DMS53 (cell line): ENCODE measurements around the gene LDLRAD3.
A peak's percentile ranks its signal among the peaks of the same experiment; 100 is the strongest.
"Not testable (repeated sequence)": the region's sequence is repeated elsewhere in the genome, so short reads cannot be mapped to it uniquely, and the experiment has no call there.

Experiments used
- DNase-seq: peaks from one replicate; lab custom pipeline; 2025; lab: John Stamatoyannopoulos, UW

Gene LDLRAD3

GRCh38 chr11:35995681-35996271, 51.9 kb downstream of the LDLRAD3 start:
- no peak for DNase-seq

DNA sequence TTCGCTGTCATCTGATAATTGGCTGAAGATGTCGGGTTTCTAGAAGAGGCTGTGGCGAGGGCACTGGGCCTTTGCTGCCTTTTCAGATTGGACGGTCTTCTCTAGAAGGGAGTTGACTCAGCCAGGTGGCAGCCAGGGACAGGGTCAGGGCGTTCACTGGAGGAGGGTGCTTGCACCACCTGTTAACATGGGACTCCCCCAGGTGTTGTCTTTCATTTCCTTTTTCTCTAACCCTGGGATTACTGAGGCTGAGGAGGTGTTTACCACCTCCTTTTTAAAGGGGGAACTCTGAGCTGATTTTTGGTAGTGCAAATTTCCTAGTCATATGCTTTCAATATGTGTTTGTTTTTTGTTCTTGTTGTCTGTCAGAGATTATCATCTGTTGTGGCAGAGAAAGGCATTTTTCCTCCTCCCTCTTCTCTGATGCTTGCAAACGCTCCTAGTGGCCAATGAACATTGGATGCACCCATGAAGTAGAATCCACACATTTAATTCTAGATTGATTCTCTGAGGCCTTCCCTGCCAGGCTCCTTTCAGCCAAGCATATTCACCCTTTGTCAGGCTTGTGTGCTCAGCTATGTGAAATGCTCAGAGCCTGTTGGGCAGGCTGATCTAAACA, 54.1 kb downstream of the LDLRAD3 start:
- DNase-seq: no peak

- DNase-seq: no peak
Measured at GRCh38 chr11:35998634-35999033, 54.8 kb downstream of the LDLRAD3 start.

GRCh38 chr11:36000616-36001190, 56.8 kb downstream of the LDLRAD3 start:
- peak; percentile 64 for DNase-seq

GRCh38 chr11:36002196-36002595, 58.3 kb downstream of the LDLRAD3 start:
- DNase-seq: no peak

GRCh38 chr11:36002796-36003195, 58.9 kb downstream of the LDLRAD3 start:
- no peak for DNase-seq

DNA sequence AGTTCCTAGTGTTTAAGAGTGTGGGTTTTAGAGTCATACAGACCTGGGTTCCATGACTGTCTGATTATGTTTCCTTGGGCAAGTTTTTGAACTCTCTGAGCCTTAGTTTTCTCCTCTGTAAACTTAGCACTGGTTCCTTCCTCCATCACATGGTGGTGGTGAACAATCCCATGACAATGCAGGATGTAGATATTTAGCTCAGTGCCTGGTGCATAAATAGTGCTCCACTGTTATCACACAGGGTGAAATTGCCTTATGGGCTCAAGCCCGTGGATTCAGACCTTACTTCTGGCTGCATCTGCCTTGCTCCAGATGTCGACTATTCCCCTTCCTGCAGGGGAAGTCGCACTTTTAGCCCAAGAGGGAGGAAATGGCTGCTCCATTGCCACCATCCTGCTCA, 62.7 kb downstream of the LDLRAD3 start:
- no peak for DNase-seq

- DNase-seq: no peak
Measured at GRCh38 chr11:36007127-36007655, 63.3 kb downstream of the LDLRAD3 start.

DNA sequence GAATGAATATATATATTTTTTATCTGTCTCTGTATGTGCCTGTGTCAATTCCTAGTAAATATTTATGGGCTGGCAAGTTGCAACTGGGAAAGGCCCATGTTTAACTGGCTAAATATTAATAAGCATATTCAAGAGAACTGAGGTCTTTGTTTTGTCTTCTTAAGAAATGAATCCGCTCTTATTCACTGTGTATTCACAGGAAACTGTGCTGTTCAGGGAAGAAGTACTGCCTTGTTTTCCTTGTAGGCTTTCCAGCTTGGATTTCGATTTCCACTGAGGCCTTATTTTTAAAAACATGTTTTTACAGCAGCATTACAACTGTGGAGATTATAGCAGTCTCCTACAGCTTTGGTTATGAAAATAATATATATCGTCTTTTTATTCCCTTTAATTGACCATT, 64.7 kb downstream of the LDLRAD3 start:
- DNase-seq: no peak

- DNase-seq: no peak
Measured at GRCh38 chr11:36009473-36009872, 65.6 kb downstream of the LDLRAD3 start.

- no peak for DNase-seq
Measured at GRCh38 chr11:36010010-36010740, 66.3 kb downstream of the LDLRAD3 start.

GRCh38 chr11:36011574-36011973, 67.7 kb downstream of the LDLRAD3 start:
- DNase-seq: no peak

DNA sequence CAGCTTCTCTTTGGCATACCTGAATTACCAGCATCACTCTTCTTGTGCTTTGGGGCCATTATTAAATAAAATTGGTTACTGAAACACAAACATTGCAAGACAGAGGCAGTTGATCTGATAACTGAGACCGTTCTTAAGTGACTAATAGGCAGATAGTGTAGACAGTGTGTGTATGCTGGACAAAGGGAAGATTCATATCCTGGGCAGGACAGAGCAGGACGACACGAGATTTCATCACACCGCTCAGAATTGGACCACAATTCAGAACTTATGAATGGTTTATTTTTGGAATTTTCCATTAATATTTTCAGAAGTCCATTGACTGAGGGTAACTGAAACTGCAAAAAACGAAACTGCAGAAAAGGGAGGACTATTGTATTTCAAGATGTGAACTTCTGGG, 68.6 kb downstream of the LDLRAD3 start:
- no peak for DNase-seq

DNA sequence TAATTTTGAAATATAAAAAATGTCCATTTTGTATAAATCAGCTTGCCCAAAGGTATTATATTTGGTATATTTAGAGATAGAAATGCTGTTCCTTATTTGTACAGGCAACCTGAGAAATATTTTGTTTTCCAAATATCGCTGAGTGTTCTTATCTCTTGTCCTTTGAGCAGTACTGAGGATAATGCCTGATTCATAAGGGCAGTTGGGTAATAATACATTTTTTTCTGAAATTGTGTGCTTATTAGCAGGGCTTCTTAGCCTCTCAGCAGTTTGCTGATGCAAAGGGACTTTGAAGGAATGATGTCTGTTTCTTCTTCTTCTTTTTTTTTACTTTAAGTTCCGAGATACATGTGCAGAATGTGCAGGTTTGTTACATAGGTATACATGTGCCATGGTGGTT, 69.1 kb downstream of the LDLRAD3 start:
- no peak for DNase-seq

GRCh38 chr11:36013446-36013845, 69.6 kb downstream of the LDLRAD3 start:
- not testable (repeated sequence) for DNase-seq

GRCh38 chr11:36013950-36014897, 70.4 kb downstream of the LDLRAD3 start:
- DNase-seq: no peak

GRCh38 chr11:36014898-36015665, 71.2 kb downstream of the LDLRAD3 start:
- DNase-seq: no peak

DNA sequence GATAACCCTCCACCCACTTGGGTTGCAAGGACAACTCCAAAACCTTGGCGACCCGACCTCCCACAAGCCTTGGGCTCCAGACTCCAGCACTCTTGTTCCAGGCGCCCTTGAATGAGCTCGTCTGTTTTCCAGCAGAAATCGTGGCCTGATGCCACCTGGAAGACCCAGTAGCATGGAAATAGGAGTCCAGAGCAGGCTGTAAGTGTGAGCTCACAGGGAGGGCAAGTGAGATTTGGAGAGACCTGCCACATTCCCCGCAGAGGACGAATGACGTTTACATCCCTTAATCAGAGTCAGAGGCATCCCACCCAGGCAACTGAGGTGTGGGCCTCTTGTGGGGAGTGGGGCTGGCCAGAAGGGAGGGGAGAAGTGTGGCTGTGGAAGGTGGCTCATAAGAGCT, 71.9 kb downstream of the LDLRAD3 start:
- no peak for DNase-seq

DNA sequence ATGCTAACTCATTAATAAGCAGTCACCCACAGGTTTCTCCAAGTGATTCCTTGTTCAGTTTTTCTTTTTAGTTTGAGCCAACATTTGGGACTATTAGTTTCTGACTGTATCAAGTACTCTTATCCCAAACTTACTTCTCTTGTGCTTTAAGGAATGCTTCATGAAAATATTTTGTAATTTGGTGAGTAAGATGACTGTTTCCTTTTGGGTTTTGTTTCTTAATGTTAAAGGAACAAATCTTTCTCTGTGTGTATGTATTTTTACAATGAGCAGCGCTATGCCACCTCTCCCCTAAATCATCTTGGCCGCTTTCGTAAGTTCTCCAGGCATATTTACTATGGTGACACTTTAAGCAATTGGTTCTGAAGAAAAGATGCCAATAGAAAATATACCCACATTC, 72.4 kb downstream of the LDLRAD3 start:
- no peak for DNase-seq

DNA sequence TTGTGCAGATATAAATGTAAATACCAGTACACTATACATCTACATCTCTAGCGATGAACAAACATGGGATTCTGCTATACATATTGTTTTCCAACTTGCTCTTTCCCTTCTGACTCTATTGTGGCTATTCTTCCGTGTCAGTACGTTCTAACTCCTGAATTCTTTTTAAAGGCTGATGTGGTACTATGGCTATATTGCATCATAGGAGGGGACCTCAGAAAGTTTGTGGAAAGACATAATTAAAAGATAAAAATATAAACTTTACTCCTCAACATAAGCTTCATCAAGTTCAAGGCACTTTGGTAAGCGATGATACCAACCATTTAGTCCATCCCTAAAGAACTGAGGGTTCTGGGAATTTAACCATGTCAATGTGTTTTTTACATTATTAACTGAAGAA, 72.8 kb downstream of the LDLRAD3 start:
- no peak for DNase-seq

- DNase-seq: no peak
Measured at GRCh38 chr11:36019005-36019596, 75.2 kb downstream of the LDLRAD3 start.
